ENCODE data around the gene PIGV. TPM values are rescaled to one million over a fixed set of nuclear protein-coding genes. Genes with fewer than 3 reads are reported as not detected.
A peak's percentile ranks its signal among the peaks of the same experiment; 100 is the strongest.
"Not testable (repeated sequence)": the region's sequence is repeated elsewhere in the genome, so short reads cannot be mapped to it uniquely, and the experiment has no call there.

PIGV gene
- total RNA-seq, 2 experiments from 2014 or later, result 3.8 to 4.7 TPM

GRCh38 chr1:26810105-26810504, 22.4 kb downstream of the PIGV start:
- not testable (repeated sequence) for H3K27ac Mint-ChIP-seq; H3K9me3 ChIP-seq (ENCODE audit: control insufficient read depth in 1 of 2, insufficient read depth in 1 of 2, low read length in 2 of 2); H3K4me3 ChIP-seq (ENCODE audit: low read length); H3K27ac ChIP-seq (ENCODE audit: low read depth in 1 of 2, low read length in 2 of 2); H3K4me3 Mint-ChIP-seq; H3K27me3 Mint-ChIP-seq; H3K4me1 ChIP-seq (ENCODE audit: insufficient read depth, low read length); H3K36me3 ChIP-seq (ENCODE audit: insufficient read depth, low read length); H3K27me3 ChIP-seq (ENCODE audit: control insufficient read depth in 1 of 2, insufficient read depth in 2 of 2, low read length in 2 of 2); H3K36me3 Mint-ChIP-seq (ENCODE audit: low read depth); H3K9me3 Mint-ChIP-seq
- CTCF ChIA-PET, result interaction anchor here (0.6 to 3.3 kb wide), 17 partner anchors 10 to 310 kb away, joined by 3 to 36 read pairs (median 5); partner anchors contain the start of gene GPN2
- H3K4me1 Mint-ChIP-seq (ENCODE audit: low read depth), result peaks cover 16% of the 10 kb centered on the region
- peak; percentile 98 for ATAC-seq (ENCODE audit: poor library complexity)
- POLR2A ChIA-PET, result interaction anchor here (0.6 to 2.4 kb wide), 10 partner anchors 11 to 210 kb away, joined by 3 to 17 read pairs (median 3); partner anchors contain the start of gene GPATCH3
- peak; percentile 71 for TF ChIP-seq CTCF (IDR thresholded peaks at IDR 0.05)
- intact Hi-C loops (cut with DNase I, micrococcal nuclease), result loop anchor here (1.0 to 2.0 kb wide), 2 partner anchors 23 to 68 kb away; no protein-coding TSS in a partner anchor
- peak; percentile 60 to 92 (median 70) for DNase-seq

- H3K4me3 Mint-ChIP-seq, result no peak overlapping the region
- CTCF ChIA-PET, result interaction anchor here (0.7 to 3.3 kb wide), 11 partner anchors 9 to 134 kb away, joined by 3 to 36 read pairs (median 5); no protein-coding TSS in a partner anchor
- no peak overlapping the region for H3K27ac ChIP-seq (ENCODE audit: low read depth in 1 of 2, low read length in 2 of 2)
These were observed 23.3 kb downstream of the PIGV start for GRCh38 chr1:26811057-26811456.

GRCh38 chr1:26811708-26812107, 24.0 kb downstream of the PIGV start:
- CTCF ChIA-PET, result interaction anchor here (1.1 to 3.3 kb wide), 7 partner anchors 9 to 134 kb away, joined by 3 to 36 read pairs (median 4); partner anchors contain the start of gene ZDHHC18
- no peak for TF ChIP-seq CTCF (IDR thresholded peaks at IDR 0.05)
- intact Hi-C loops (cut with DNase I, micrococcal nuclease), result loop anchor here (2.0 kb wide), 1 partner anchor 21 kb away; no protein-coding TSS in a partner anchor
- DNase-seq (no peak), ATAC-seq (ENCODE audit: poor library complexity) (no peak)
- Histone ChIP-seq H3K9me3 (ENCODE audit: control insufficient read depth in 1 of 2, insufficient read depth in 1 of 2, low read length in 2 of 2) (no peaks in the 10 kb centered on the region), H3K4me3 (ENCODE audit: low read length) (no peak overlapping the region), H3K27ac (ENCODE audit: low read depth in 1 of 2, low read length in 2 of 2) (no peak overlapping the region), H3K36me3 (ENCODE audit: insufficient read depth, low read length) (no peaks in the 10 kb centered on the region), H3K4me1 (ENCODE audit: insufficient read depth, low read length) (peaks cover 7% of the 10 kb centered on the region), H3K27me3 (ENCODE audit: control insufficient read depth in 1 of 2, insufficient read depth in 2 of 2, low read length in 2 of 2) (no peaks in the 10 kb centered on the region)
- Mint-ChIP-seq H3K4me1 (ENCODE audit: low read depth) (peaks cover 12% of the 10 kb centered on the region), H3K4me3 (no peak overlapping the region), H3K27me3 (no peaks in the 10 kb centered on the region), H3K36me3 (ENCODE audit: low read depth) (no peaks in the 10 kb centered on the region), H3K9me3 (no peaks in the 10 kb centered on the region), H3K27ac (no peak overlapping the region)
- POLR2A ChIA-PET, result interaction anchor here (0.7 to 2.4 kb wide), 4 partner anchors 9 to 339 kb away, joined by 3 to 17 read pairs (median 4); no protein-coding TSS in a partner anchor

More at GRCh38 chr1:26811057-26811456, 23.3 kb downstream of the PIGV start:
- intact Hi-C loops (cut with DNase I, micrococcal nuclease), result loop anchor here (2.0 kb wide), 1 partner anchor 22 kb away; no protein-coding TSS in a partner anchor
- TF ChIP-seq CTCF (IDR thresholded peaks at IDR 0.05), result no peak
- Mint-ChIP-seq H3K36me3 (ENCODE audit: low read depth) (no peaks in the 10 kb centered on the region), H3K4me1 (ENCODE audit: low read depth) (peaks cover 12% of the 10 kb centered on the region), H3K9me3 (no peaks in the 10 kb centered on the region), H3K27me3 (no peaks in the 10 kb centered on the region), H3K27ac (no peak overlapping the region)
- H3K9me3 ChIP-seq (ENCODE audit: control insufficient read depth in 1 of 2, insufficient read depth in 1 of 2, low read length in 2 of 2), result no peaks in the 10 kb centered on the region
- no peaks in the 10 kb centered on the region for H3K27me3 ChIP-seq (ENCODE audit: control insufficient read depth in 1 of 2, insufficient read depth in 2 of 2, low read length in 2 of 2)
- no peak overlapping the region for H3K4me3 ChIP-seq (ENCODE audit: low read length)
- no peak for ATAC-seq (ENCODE audit: poor library complexity)
- POLR2A ChIA-PET, result interaction anchor here (0.7 to 2.4 kb wide), 5 partner anchors 10 to 338 kb away, joined by 3 to 17 read pairs (median 5); no protein-coding TSS in a partner anchor
- H3K36me3 ChIP-seq (ENCODE audit: insufficient read depth, low read length), result no peaks in the 10 kb centered on the region
- peaks cover 7% of the 10 kb centered on the region for H3K4me1 ChIP-seq (ENCODE audit: insufficient read depth, low read length)
- DNase-seq, result peak in 1 of 14 experiments; percentile 44
